GM21381 (cell line): ENCODE data around the gene C6orf62.
A peak's percentile ranks its signal among the peaks of the same experiment; 100 is the strongest.
"Not testable (repeated sequence)": the region's sequence is repeated elsewhere in the genome, so short reads cannot be mapped to it uniquely, and the experiment has no call there.

Experiments
- ATAC-seq: cut with Tn5 transposase; IDR thresholded peaks from one replicate; pipeline ENCODE4 v1.9.1; 2021; ENCODE audit warnings: mild to moderate bottlenecking, moderate library complexity; ENCODE audit not compliant: unreplicated experiment

The C6orf62 gene

GRCh38 chr6:24668997-24669361 is 50.0 kb downstream of the C6orf62 start:
- no peak for ATAC-seq

DNA sequence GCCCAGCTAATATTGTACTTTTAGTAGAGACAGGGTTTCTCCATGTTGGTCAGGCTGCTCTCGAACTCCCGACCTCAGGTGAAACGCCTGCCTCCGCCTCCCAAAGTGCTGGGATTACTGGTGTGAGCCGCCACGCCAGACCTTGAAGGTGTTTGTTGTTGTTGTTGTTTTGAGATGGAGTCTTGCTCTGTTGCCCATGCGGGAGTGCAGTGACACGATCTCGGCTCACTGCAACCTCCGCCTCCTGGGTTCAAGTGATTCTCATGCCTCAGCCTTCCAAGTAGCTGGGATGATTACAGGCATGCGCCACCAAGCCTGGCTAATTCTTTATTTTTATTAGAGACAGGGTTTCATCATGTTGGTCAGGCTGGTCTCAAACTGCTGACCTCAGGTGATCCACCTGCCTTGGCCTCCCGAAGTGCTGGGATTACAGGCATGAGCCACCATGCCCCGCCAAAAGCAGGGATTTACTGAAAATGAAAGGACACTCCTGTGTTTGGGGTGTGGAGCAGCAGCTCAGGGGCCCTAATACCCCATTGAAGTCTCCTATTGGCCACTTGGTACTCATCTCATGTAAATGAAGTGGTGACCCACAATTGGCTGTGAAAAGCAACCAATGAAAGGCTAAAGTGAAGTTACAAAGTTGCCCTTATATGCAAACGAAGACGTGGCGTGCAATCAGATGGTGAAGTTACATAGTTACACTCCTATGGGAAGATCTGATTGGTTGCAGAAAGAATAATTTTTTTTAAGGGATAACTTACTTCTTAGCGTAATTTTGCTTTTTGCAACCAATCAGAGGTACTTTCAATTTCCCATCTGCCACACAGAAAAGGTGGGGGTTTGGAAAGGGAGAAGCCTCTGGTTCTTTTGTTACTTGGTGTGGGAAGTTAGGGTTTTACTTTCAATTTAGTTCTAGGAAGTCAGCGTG is 50.6 kb downstream of the C6orf62 start:
- ATAC-seq: not testable (repeated sequence)

GRCh38 chr6:24667378-24667803 is 51.6 kb downstream of the C6orf62 start:
- peak; percentile 7 for ATAC-seq

- ATAC-seq: peak; percentile 95
Measured at GRCh38 chr6:24666641-24667377, 52.1 kb downstream of the C6orf62 start, which contains the start of the genes ACOT13 and TDP2. Gene ACOT13, plus strand, starts transcription at chr6:24667077. Its CDS starts 187 bp downstream, at chr6:24667264. Gene TDP2, minus strand, starts transcription at chr6:24666899. Its CDS starts 37 bp downstream, at chr6:24666862.

DNA sequence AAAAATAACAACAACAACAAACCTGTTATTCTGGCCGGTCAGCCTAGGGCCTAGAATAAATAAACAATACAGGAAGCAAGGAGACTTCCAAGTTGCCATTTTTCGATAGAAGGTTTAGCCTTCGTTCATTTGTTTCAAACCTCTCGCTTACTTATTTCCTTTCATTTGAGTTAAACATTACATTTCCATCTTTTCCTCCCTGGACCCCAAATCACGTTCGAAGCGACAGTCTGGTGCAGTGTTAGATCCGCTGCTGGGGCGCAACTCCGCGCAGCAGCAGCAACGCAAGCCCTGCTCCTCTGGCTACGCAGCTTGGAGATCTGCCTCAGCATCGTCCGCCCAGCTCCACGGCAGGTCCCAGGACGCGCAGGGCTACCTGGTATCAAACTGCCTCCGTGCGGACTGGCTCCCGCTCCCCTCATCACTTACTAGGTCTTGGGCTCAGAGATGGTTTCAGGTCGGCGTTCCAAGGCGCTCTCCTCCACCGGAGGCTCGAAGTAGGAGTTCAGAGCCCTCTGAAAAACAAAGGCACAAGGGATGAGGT is 52.8 kb downstream of the C6orf62 start:
- ATAC-seq: peak; percentile 32

GRCh38 chr6:24664046-24664987 is 54.6 kb downstream of the C6orf62 start:
- no peak for ATAC-seq

DNA sequence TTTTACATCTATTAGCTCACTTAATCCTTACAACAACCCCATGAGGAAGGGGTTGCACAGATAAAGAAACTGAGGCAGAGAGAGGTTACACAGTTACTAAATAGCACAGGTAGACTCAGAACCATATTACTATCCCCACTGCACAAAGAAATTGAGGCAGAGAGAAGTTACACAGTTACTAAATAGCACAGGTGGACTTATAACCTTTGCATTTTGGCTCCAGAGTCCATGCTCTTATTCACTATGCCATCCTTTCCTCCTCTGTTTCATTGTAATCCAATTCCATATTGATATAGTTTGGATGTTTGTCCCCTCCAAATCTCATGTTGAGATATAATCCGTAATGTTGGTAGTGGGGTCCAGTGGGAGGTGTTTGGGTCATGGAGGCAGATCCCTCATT is 55.8 kb downstream of the C6orf62 start:
- ATAC-seq: no peak

DNA sequence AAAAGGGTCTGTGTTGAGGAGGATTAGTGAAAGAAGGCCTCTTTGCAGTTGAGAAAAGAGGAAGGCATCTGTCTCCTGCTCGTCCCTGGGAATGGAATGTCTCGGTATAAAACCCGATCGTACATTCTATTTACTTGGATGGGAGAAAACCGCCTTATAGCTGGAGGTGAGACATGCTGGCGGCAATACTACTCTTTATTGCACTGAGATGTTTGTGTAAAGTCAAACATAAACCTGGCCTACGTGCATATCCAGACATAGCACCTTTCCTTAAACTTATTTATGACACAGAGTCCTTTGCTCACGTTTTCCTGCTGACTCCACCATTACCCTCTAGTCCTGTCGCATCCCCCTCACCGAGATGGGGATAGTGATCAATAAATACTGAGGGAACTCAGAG is 56.7 kb downstream of the C6orf62 start:
- no peak for ATAC-seq

DNA sequence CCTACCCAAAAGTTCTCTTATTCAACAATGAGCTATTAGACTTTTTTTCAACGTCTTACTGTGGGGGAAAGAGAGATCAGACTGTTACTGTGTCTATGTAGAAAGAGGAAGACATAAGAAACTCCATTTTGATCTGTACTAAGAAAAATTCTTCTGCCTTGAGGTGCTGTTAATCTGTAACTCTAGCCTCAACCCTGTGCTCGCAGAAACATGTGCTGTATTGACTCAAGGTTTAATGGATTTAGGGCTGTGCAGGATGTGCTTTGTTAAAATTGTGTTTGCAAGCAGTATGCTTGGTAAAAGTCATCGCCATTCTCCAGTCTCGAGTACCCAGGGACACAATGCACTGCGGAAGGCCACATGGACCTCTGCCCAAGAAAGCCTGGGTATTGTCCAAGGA is 57.2 kb downstream of the C6orf62 start:
- ATAC-seq: not testable (repeated sequence)

GRCh38 chr6:24660105-24660504 is 58.8 kb downstream of the C6orf62 start:
- ATAC-seq: no peak

DNA sequence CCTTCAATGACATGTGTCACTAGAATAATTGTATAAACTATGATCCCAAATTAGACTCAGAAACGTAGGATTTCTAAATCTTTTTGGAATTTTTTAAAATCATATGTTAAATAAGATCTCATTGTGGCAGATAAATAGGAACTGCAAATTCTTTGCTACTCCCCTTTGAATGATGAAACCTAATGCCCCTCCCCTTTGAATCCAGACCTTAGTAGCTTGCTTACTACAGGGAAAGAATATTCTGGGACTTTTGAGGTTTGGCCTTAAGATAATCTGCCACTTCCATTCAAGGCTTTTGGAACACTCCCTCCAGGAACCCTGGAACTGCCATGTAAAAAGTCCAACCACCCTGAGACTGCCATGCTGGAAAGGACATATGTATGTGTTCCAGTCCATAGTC is 59.4 kb downstream of the C6orf62 start:
- ATAC-seq: no peak

- no peak for ATAC-seq
Measured at GRCh38 chr6:24658573-24659560, 60.1 kb downstream of the C6orf62 start.

DNA sequence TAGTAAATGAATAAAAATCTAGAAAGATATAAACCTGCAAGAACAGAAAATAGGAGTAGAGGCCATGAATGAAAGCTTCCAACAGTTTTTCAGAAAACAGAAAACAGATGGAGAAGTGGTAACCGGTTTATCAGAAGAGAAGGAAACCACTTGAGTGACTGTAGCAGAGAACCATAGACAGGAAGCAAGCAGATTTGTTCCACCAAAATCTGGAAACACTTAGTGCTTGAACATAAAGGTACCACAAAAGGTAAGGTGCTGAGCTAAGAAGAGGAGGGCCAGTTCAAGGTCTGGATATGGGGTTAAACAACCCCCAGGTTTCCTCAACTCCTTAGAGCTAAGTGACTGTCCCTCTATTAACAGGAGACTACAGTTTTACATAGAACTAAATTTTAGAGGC is 63.7 kb downstream of the C6orf62 start:
- ATAC-seq: no peak
